Measurements from ENCODE around the gene IL1RN.

The IL1RN gene

DNA sequence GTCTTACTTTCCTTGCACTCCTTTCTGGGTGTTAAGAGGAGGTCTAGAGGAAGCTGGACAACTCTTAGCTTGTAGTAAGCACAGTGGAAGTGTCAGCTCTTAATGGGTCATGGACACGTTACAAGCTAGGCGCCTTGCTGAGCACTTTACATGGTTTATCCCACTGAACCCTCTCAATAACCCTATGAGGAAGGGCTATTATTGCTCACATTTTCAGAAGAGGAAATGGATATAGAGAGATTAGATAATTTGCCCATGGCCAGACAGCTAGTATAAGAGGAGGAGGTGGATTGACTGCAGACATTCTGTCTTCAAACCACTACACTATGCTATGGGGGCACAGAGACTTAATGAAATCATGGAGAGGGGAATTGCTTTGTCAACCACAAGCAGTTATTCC is 8.3 kb upstream of the IL1RN start:
- Histone ChIP-seq H3K9me3 (replicated peaks; ENCODE audit: low read length) (no peaks in the 10 kb centered on the region), H3K4me3 (ENCODE audit: low read length) (no peak overlapping the region), H3K36me3 (ENCODE audit: insufficient read depth, low read length) (no peaks in the 10 kb centered on the region), H3K9ac (ENCODE audit: low read depth, low read length) (no peak overlapping the region), H3K4me1 (ENCODE audit: control insufficient read depth, insufficient read depth, low read length) (no peaks in the 10 kb centered on the region), H3K27me3 (ENCODE audit: control insufficient read depth, insufficient read depth, low read length) (peaks cover 57% of the 10 kb centered on the region), H3K4me2 (ENCODE audit: low read length) (no peak overlapping the region)

DNA sequence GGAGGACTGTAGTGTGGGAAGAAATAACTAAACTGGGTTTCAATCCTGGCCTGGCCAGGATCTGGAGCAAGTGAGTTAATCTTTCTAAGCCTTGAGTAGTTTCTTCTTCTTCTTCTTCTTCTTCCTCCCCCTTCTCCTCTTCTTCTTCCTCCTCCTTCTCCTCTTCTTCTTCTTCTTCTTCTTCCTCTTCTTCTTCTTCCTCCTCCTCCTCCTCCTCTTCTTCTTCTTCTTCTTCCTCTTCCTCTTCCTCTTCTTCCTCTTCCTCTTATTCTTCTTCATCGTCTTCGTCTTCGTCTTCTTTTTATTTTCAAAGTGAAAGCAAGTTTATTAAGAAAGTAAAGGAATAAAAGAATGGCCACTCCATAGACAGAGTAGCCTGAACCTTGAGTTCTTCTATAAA is 6.5 kb upstream of the IL1RN start:
- Histone ChIP-seq H3K9me3 (replicated peaks; ENCODE audit: low read length) (no peaks in the 10 kb centered on the region), H3K4me3 (ENCODE audit: low read length) (no peak overlapping the region), H3K4me2 (ENCODE audit: low read length) (no peak overlapping the region), H3K9ac (ENCODE audit: low read depth, low read length) (no peak overlapping the region), H3K4me1 (ENCODE audit: control insufficient read depth, insufficient read depth, low read length) (no peaks in the 10 kb centered on the region), H3K27me3 (ENCODE audit: control insufficient read depth, insufficient read depth, low read length) (peaks cover 51% of the 10 kb centered on the region), H3K36me3 (ENCODE audit: insufficient read depth, low read length) (no peaks in the 10 kb centered on the region)

GRCh38 chr2:113122364-113122763 is 5.0 kb upstream of the IL1RN start:
- Histone ChIP-seq H3K27me3 (ENCODE audit: control insufficient read depth, insufficient read depth, low read length) (peaks cover 62% of the 10 kb centered on the region), H3K9ac (ENCODE audit: low read depth, low read length) (no peak overlapping the region), H3K4me1 (ENCODE audit: control insufficient read depth, insufficient read depth, low read length) (no peaks in the 10 kb centered on the region), H3K9me3 (replicated peaks; ENCODE audit: low read length) (no peaks in the 10 kb centered on the region), H3K36me3 (ENCODE audit: insufficient read depth, low read length) (no peaks in the 10 kb centered on the region), H3K4me2 (ENCODE audit: low read length) (no peak overlapping the region), H3K4me3 (ENCODE audit: low read length) (no peak overlapping the region)

- H3K9ac ChIP-seq (ENCODE audit: low read depth, low read length), result no peak overlapping the region
- H3K36me3 ChIP-seq (ENCODE audit: insufficient read depth, low read length), result no peaks in the 10 kb centered on the region
- peaks cover 73% of the 10 kb centered on the region for H3K27me3 ChIP-seq (ENCODE audit: control insufficient read depth, insufficient read depth, low read length)
- no peaks in the 10 kb centered on the region for H3K4me1 ChIP-seq (ENCODE audit: control insufficient read depth, insufficient read depth, low read length)
- no peak overlapping the region for H3K4me3 ChIP-seq (ENCODE audit: low read length)
- no peaks in the 10 kb centered on the region for H3K9me3 ChIP-seq (replicated peaks; ENCODE audit: low read length)
- no peak overlapping the region for H3K4me2 ChIP-seq (ENCODE audit: low read length)
Measured at GRCh38 chr2:113123726-113124125, 3.7 kb upstream of the IL1RN start.

DNA sequence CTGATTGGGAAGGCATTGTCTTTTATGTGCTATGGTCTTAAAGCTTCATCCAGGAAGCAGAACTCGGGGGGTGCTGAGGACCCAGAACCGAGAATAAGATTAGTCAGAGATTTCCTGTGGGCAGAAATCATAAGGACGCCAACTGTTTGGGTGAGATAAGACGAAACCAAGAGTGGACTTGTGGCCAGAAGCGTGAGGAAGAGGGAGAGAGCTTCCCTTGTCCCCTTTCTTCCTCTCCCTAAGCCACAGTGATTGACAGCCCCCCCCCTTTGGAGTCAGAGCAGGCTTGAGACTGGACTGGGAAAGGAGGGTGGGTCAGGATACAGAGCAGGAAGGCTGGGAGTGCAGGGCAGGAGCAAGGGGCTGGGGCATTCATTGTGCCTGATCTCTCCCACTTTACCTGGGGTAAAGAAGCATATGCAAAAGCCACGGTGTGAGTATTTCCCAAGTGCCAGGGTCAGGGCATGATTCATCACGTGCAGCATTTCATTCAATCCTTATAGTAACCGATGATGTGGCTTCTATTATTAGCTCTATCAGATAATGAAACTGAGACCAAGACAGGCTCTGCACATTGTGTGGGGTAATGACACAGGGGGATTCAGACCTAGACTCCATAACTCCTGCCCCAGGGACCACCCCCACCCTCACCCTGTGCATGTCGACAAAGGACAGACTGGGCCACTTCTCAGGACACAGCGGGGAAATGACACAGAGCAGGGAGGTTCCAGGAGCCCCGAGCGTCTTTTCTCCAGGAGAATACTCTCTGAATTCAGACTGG is 3.0 kb upstream of the IL1RN start:
- Histone ChIP-seq H3K9me3 (replicated peaks; ENCODE audit: low read length) (no peaks in the 10 kb centered on the region), H3K4me1 (ENCODE audit: control insufficient read depth, insufficient read depth, low read length) (no peaks in the 10 kb centered on the region), H3K9ac (ENCODE audit: low read depth, low read length) (no peak overlapping the region), H3K27me3 (ENCODE audit: control insufficient read depth, insufficient read depth, low read length) (peaks cover 74% of the 10 kb centered on the region), H3K36me3 (ENCODE audit: insufficient read depth, low read length) (no peaks in the 10 kb centered on the region), H3K4me2 (ENCODE audit: low read length) (no peak overlapping the region), H3K4me3 (ENCODE audit: low read length) (no peak overlapping the region)

GRCh38 chr2:113124984-113125855 is 2.2 kb upstream of the IL1RN start:
- Histone ChIP-seq H3K36me3 (ENCODE audit: insufficient read depth, low read length) (no peaks in the 10 kb centered on the region), H3K4me2 (ENCODE audit: low read length) (no peak overlapping the region), H3K4me3 (ENCODE audit: low read length) (no peak overlapping the region), H3K9ac (ENCODE audit: low read depth, low read length) (no peak overlapping the region), H3K4me1 (ENCODE audit: control insufficient read depth, insufficient read depth, low read length) (no peaks in the 10 kb centered on the region), H3K9me3 (replicated peaks; ENCODE audit: low read length) (no peaks in the 10 kb centered on the region), H3K27me3 (ENCODE audit: control insufficient read depth, insufficient read depth, low read length) (peaks cover 74% of the 10 kb centered on the region)

GRCh38 chr2:113127646-113128570 is 510 bp downstream of the IL1RN start:
- Histone ChIP-seq H3K9me3 (replicated peaks; ENCODE audit: low read length) (no peaks in the 10 kb centered on the region), H3K9ac (ENCODE audit: low read depth, low read length) (no peak overlapping the region), H3K4me3 (ENCODE audit: low read length) (no peak overlapping the region), H3K4me2 (ENCODE audit: low read length) (no peak overlapping the region), H3K27me3 (ENCODE audit: control insufficient read depth, insufficient read depth, low read length) (peaks cover 63% of the 10 kb centered on the region), H3K4me1 (ENCODE audit: control insufficient read depth, insufficient read depth, low read length) (no peaks in the 10 kb centered on the region), H3K36me3 (ENCODE audit: insufficient read depth, low read length) (no peaks in the 10 kb centered on the region)

- H3K4me1 ChIP-seq (ENCODE audit: control insufficient read depth, insufficient read depth, low read length), result no peaks in the 10 kb centered on the region
- H3K4me3 ChIP-seq (ENCODE audit: low read length), result no peak overlapping the region
- H3K36me3 ChIP-seq (ENCODE audit: insufficient read depth, low read length), result no peaks in the 10 kb centered on the region
- H3K9me3 ChIP-seq (replicated peaks; ENCODE audit: low read length), result no peaks in the 10 kb centered on the region
- no peak overlapping the region for H3K4me2 ChIP-seq (ENCODE audit: low read length)
- H3K9ac ChIP-seq (ENCODE audit: low read depth, low read length), result no peak overlapping the region
- peaks cover 62% of the 10 kb centered on the region for H3K27me3 ChIP-seq (ENCODE audit: control insufficient read depth, insufficient read depth, low read length)
Measured at GRCh38 chr2:113129519-113130078, 2.2 kb downstream of the IL1RN start.

DNA sequence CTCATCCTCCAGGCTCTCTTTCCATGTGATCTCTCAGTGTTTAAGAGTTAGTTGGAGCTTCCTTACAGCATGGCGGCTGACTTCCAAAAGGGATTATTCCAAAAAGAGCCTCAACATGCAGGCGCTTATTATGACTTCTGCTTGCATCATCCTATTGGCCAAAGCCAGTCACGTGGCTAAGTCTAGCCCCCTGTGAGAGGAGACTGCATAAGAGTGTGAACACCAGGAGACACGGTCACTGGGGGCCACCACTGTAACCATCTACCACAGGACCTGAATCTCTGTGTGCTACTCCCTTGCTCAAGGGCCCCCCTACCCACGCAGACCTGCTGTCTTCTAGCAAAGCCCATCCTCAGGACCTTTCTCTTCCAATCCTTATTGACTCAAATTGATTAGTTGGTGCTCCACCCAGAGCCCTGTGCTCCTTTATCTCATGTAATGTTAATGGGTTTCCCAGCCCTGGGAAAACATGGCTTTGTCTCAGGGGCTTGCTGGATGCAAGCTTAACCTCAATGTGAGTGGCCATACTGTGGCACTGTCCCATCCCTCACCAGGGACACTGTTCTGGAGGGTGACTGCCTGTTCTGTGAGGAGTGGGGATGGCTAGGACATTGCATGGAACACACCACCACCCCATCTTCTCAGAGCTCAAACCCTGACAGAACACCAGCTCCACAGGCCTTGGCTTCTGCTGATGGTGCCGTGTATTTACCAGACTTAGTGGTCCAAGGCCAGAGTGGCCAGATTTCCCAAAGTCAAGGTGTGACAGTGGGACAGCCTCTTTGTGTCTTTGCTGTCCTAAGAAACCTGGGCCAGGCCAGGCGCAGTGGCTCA is 4.2 kb downstream of the IL1RN start:
- H3K4me2 ChIP-seq (ENCODE audit: low read length), result no peak overlapping the region
- no peak overlapping the region for H3K9ac ChIP-seq (ENCODE audit: low read depth, low read length)
- no peak overlapping the region for H3K4me3 ChIP-seq (ENCODE audit: low read length)
- no peaks in the 10 kb centered on the region for H3K4me1 ChIP-seq (ENCODE audit: control insufficient read depth, insufficient read depth, low read length)
- H3K27me3 ChIP-seq (ENCODE audit: control insufficient read depth, insufficient read depth, low read length), result peaks cover 64% of the 10 kb centered on the region
- H3K36me3 ChIP-seq (ENCODE audit: insufficient read depth, low read length), result no peaks in the 10 kb centered on the region
- no peaks in the 10 kb centered on the region for H3K9me3 ChIP-seq (replicated peaks; ENCODE audit: low read length)

DNA sequence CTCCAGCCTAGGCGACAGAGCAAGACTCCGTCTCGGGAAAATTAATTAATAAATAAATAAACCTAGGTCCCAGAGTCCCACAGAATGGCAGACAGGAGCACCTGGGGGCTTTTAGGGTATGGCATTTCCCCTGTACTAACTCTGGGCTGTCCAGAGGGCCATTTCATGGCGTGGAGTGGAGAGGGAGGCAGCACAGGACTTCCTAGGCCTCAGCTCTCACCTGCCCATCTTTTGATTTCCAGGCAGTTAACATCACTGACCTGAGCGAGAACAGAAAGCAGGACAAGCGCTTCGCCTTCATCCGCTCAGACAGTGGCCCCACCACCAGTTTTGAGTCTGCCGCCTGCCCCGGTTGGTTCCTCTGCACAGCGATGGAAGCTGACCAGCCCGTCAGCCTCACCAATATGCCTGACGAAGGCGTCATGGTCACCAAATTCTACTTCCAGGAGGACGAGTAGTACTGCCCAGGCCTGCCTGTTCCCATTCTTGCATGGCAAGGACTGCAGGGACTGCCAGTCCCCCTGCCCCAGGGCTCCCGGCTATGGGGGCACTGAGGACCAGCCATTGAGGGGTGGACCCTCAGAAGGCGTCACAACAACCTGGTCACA is 5.1 kb downstream of the IL1RN start:
- Histone ChIP-seq H3K27me3 (ENCODE audit: control insufficient read depth, insufficient read depth, low read length) (peaks cover 55% of the 10 kb centered on the region), H3K4me2 (ENCODE audit: low read length) (no peak overlapping the region), H3K9me3 (replicated peaks; ENCODE audit: low read length) (no peaks in the 10 kb centered on the region), H3K36me3 (ENCODE audit: insufficient read depth, low read length) (no peaks in the 10 kb centered on the region), H3K4me1 (ENCODE audit: control insufficient read depth, insufficient read depth, low read length) (no peaks in the 10 kb centered on the region), H3K9ac (ENCODE audit: low read depth, low read length) (no peak overlapping the region), H3K4me3 (ENCODE audit: low read length) (no peak overlapping the region)
